Left renal pelvis (tissue), 4 donors: ENCODE measurements around the gene SLC19A2. TPM values are rescaled to one million over a fixed set of nuclear protein-coding genes. Genes with fewer than 3 reads are reported as not detected.

ENCODE experiments used
- DNase-seq, 4 donors: peaks; one replicate each; pipeline ENCODE4 v3.0.0-alpha.2; 2013; ENCODE audit warnings: low read depth in 4 of 4, low spot score in 3 of 4
- polyA plus RNA-seq, 4 donors: library from polyadenylated mRNA; unstranded; fragments of 120-200 nt; gene quantifications; one replicate each; pipeline ENCODE4 v1.2.1, GENCODE V29; 2013; ENCODE audit not compliant: insufficient read length in 4 of 4

Gene SLC19A2
- polyA plus RNA-seq, 4 donors, result 6.7 to 21.8 (median 18.5) TPM

DNA sequence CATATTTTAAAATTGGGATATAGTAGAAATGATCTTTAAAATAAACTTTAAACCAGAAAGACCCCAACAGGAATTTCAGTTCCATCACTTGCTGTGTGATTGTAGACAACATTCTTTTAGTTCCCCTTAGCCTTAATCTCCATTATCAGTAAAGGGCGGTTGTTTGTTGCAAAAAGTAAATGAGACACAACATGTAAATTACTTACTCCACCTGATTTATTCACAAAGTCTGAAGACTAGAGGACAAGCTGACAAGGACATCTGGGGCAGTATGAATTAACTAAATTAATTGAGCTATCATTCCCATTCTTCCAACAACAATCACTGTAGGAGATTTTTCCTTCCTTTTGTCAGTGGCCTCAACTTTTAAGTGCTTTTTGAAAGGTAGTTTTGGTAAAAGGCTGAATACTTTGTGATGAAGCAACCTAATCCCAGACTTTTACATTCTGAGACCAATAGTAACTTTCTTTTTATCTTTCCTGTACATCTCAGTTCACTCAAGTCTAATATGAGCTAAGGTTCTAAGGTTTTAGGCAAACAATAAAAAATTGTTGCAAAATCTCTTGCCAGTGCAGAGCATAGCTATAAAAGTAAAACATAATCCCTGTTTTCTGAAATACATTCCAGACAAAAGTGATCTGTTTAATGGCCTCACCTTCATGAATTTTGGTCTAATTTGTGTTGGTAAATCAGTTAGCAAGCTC, 6.2 kb downstream of the SLC19A2 start:
- no peak for DNase-seq

DNA sequence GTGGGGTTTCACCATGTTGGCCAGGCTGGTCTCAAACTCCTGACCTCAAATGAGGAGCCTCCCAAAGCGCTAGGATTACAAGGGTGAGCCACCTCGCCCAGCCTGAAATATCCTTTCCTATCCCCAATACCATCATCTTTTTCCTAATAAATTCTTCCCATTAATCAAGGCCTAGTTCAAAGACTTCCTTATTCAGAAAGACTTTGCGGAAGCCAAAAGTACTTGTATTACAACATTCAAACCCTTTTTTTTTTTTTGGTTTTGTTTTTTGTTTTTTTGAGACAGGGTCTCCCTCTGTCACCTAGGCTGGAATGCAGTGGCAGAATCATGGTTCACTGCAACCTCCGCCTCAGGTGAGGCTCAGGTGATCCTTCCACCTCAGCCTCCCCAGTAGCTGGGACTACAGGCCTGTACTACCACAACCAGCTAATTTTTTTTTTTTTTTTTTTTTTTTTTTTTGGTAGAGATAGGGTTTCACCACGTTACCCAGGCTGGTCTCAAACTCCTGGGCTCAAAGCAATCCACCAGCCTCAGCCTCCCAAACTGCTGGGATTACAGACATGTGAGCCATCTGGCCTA, 7.6 kb downstream of the SLC19A2 start:
- no peak for DNase-seq

DNA sequence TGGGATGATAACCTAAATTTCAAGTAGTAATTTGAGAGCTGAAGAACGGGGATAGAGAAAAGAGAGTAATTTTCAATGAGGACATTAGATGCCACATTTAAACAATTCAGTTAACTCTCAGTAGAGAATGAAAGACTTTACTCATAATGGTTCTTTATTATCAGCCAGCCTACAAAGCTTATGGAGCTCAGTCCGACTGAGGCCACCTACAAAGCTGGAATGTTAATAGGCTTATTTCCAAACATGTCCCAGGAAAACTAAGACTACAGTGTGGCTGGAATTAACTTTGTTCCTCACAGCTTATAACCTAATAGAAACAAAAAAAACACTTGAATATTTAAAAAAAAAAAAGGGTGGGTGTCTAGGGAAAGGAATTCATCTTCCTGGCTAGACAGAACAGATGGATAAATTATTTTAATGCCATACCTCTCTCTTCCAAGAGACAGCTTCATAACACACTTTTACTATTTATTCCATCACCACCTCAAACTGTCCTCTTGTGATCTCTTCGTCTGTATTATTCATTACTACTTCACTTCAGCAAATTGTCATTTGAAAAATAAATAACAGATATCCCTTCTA, 9.8 kb downstream of the SLC19A2 start:
- no peak for DNase-seq

DNA sequence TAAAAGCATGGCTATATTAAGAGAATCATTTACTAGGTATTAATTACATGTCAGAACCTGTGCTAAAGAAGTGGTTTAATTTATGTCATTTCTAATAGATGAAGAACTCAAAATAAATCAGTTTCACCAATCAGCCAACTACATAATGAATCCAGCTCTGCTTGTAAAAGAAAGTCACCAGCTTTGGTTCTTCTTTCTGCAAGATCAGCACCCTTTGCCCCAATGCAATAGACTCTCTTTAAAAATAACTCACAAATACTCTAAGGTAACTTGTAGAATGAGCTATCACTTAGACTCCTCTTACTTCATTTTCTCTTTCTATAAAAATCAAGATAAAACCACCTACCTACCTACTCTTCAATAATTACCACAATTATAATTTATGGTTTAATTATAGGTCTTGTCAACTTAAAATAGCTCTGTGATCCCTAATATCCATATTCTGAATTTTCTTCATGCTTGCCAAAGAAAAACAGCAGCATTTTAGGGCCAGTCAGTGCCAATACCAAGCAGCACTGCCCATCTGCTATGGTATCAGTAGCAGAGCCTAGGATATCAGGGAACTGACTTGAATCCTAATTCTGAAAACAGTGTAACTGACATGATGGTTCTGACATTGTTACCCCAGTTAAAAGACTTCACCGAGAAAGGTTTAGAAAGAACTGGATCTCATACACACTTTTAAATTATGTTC, 11.3 kb downstream of the SLC19A2 start:
- no peak for DNase-seq

DNA sequence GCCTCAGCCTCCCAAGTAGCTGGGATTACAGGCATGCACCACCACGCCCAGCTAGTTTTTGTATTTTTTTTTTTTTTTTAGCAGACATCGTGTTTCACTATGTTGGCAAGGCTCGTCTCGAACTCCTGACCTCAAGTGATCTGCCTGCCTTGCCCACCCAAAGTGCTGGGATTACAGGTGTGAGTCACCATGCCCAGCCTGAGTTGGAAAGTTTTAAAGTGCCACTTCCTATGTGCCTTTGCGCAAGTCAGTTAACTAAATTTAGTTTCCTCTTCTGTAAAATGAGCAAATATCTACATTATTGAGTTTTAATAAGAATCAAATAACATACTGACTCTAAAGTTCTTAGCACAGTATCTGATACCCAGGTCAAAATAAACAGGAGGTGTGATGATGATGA, 12.4 kb downstream of the SLC19A2 start:
- no peak for DNase-seq

DNA sequence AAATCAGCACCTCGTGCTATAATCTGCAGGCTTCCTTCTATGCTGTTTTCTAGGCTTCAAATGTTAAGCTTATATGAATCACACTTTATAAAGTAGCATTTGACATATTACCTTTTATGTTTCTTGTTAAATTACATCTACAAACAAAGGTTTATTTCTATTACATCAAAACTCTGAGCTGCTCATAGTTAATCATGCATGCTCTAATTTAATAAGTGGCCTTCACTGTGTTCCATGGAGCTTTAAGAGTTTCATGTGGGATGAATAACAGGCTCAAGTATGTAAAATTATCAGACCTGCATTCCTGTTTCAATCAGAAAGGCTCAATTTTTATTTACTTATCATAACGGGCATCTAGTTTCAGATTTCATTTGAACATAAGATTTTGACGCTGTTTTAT, 13.0 kb downstream of the SLC19A2 start:
- no peak for DNase-seq

DNA sequence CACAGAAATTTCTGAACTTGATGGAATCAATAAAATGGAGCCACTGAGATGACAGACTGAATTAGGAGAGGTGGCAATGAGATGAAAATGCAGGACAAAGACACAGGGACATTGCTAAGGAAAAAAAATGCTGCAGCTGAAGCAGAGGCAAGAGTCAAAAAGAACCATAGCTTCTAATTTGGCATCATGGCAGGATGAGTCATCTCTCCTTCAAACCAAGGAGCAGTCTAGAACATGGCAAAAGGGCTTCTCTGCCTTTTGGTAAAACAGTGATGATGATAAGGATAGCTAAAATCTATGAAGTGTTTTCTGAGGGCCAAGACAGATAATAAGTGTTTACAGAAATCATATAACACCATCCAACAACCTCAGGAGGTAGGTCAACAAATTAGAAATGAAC, 16.8 kb downstream of the SLC19A2 start:
- no peak for DNase-seq

DNA sequence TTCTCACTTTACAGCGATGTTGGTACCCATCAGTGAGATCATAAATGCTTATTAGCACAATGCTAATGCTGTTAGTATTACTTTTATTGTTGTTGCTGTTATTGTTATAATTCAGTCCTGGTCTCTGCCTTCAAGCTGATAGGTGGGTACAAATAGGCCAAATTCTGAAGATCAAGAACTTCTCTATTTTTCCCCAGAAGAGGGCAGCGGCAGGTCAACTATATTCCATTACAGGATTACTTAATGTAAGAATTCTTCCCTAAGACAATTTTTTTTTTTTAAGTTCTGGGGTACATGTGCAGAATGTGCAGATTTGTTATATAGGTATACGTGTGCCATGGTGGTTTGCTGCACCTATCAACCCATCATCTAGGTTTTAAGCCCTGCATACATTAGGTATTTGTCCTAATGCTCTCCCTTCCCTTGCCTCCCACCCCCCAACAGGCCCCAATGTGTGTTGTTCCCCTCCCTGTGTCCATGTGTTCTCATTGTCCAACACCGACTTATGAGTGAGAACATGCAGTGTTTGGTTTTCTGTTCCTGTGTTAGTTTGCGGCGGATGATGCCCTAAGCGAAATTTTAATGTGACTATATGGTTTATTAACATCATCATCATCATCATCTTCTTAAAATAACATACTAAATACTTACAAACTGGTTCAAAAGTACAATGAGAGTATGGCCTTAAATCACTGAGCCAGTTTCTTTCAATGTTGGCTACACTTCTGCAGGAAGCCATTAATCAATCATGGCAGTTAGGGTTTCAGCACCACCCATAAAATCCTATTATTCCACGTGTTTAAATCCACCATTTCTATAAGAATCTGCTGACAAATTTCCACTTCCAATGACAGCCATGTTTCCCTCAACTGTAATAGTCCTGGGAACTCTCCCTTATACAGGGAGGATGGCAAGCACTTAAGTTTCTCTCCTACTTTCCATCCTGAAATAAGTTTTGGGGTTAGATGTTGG, 19.2 kb downstream of the SLC19A2 start:
- DNase-seq, result no peak

DNA sequence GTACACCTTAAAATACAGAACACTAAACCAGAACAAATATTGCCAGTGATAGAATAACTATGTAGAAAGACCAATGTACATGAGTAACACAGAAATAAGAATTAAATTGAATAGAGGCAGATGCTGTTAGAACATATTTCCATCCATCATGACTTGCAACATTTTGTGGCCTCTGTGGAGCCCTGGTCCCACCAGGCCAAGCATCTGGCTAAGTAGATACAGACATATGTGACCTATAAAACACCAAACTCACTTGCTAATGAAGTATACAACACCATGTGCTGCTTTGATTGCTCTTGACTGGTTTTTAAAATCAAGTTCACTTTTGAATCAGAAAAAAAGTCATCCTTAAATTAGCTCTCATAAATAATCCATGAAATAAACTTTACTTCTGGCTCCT, 20.5 kb downstream of the SLC19A2 start:
- no peak for DNase-seq

DNA sequence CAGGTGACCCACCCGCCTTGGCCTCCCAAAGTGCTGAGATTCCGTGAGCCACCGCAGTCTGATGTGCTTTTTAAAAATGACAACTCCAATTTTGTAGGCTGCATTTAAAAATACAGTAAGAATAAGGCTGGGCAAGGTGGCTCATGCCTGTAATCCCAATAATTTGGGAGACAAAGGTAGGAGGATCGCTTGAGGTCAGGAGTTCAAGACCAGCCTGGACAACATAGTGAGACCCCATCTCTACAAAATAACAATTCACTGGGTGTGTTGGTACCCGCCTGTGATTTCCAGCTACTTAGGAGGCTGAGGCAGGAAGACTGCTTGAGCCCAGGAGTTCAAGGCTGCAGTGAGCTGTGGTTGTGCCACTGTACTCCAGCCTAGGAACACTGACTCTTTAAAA, 23.4 kb downstream of the SLC19A2 start:
- no peak for DNase-seq

DNA sequence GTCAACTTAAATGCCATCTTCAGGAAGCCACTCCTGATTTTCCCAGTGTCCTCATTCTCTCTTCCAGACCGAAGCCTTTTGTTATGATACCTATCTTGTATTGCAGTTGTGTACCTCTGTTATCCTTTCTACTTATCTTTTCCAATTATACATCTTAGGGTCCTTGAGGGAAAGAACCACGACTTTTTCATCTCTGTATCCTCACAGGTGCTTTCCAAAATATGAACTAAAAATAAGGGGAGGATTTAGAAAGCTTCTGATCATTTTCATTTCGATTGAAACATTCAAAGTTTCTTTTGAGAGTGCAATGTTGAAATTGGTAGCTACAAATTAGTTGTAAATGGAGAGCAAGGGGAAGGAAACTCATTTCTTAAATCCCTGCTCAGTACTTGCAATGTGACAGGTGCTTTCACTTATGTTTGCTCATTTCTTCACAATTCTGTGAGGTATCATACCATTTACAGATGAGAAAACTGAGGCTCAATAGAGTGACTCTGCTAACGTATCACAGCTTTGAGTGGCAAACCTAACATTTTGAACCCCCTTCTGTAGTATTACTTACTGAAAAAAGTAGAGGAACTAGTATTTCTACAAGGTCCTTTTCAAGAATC, 24.2 kb downstream of the SLC19A2 start:
- DNase-seq, result no peak

DNA sequence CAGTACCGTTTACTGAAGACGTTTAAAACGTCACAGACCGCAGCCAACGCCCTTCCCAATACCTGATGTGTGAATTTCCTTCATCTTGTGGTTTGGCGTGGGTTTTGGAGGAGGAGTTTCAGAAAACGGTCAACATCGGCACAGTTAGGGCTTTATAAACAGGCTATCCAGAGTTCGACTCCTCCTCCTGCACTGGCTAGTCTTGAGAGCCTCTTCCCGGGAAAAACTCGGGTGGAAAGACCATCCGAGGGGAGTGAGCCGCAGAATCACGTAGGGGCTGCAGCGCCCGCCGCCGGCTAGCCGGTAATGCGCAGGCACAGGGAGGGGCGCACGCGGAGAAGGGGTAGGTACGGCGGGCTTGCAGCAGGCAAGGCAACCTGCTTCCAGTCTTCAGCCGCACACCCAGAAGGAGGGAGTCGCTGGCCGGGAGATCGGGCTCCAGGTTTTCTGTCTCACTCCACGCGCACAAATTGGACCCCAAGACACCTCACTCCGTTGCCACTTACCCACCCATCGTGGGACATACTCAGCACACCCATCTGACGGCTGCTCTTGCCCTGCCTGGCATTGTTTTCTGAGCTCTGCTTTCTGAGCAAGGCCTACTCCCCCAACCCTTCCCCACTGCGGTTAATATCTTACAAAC, 25.4 kb downstream of the SLC19A2 start:
- DNase-seq, result no peak

DNA sequence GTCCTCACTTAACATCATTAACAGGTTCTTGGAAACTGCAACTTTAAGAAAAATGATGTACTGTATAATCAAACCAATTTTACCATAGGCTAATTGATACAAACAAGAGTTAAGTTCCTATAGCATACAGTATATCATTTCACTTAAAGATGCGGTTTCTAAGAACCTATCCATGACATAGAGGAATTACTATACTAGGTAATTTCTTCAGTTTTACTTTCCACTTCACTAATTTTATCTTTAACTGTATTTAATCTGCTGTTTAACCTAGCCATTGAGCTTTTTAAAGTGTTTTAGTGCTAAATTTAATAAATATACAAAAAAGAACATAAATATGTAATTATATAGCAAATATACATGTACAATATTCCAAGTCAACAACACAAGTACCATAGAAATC, 28.3 kb downstream of the SLC19A2 start:
- no peak for DNase-seq

DNA sequence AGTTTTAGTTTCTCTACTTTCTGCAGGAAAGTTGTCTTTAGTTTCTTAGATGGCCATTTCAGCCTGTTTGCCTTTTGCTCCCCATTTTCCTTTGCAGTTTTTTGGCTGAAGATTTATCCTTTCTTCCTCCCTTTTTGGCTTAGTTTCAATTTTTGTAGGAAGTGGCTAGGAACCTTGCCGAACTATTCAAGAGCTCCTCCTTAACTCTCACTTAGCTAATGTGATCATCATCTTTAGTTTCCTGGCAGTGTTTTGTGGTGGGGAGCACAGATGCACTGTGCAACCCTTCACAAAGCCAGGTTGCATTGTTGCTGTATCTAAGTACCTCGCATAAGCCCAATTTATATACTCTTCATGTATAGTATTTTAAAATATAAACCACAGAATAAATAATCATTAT, 29.7 kb downstream of the SLC19A2 start:
- DNase-seq, result no peak

DNA sequence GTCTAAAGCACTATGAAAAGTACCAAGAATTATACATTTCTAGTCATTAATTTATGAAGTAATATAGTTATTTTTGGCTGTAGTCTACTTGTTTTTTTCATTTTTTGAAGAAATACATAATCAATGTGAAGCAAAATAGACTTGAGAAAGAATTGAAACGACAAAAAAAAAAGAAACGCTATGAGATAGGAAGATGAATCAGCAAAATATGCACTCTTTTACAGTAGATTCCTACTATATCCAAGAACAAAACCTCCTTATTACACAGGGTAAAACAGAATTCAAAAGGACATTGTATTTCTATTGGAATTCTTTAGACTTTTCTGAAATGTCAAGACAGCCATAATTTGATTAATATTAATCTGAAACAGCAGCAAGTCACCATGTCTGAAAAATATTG, 32.8 kb downstream of the SLC19A2 start:
- no peak for DNase-seq

DNA sequence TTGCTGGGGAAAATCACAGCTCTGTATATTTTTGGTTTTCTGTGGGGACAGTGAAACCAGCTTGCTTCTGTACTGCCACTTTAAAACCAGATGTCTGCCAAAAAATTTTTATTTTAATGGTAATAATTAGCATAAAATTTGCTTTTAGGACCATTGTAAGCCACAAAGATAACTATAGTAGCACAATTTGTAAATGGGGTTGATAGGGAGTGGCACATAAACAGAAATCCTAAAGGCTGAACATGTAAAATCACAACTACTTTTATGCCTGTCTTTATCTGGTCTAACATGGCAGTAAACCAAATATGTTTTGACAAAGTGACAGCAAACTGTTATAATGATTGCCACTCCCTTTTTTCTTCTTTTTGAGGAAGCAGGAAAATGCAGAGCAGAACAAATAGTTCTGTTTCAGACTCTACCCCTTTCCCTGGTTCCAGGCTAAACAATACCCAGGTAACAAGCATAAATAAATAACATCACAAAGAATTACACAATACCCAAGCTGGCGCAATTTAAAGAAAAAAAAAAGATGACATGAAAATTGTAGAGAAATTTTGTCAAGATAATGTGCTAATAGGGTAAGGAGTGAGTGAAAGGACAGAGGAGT, 34.4 kb downstream of the SLC19A2 start:
- DNase-seq, result no peak

DNA sequence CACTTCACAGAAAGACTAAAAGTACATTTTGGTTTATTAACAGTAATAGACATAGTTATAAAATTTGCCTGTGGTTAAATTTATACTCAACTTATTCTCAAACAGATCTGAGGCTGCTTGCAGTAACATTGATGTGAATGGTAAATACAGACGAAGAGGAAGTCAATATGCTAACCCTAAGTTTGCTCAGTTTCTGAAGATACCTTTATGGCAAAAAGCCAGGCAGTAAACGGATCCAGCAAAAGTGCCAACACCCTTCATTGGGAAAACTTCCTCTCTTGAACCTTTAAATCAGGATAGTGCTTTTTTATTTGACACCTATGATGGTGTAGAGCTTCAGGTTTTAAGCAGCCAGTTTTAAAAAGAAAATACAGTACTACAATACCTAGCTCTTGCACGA, 41.8 kb downstream of the SLC19A2 start:
- DNase-seq, result no peak

DNA sequence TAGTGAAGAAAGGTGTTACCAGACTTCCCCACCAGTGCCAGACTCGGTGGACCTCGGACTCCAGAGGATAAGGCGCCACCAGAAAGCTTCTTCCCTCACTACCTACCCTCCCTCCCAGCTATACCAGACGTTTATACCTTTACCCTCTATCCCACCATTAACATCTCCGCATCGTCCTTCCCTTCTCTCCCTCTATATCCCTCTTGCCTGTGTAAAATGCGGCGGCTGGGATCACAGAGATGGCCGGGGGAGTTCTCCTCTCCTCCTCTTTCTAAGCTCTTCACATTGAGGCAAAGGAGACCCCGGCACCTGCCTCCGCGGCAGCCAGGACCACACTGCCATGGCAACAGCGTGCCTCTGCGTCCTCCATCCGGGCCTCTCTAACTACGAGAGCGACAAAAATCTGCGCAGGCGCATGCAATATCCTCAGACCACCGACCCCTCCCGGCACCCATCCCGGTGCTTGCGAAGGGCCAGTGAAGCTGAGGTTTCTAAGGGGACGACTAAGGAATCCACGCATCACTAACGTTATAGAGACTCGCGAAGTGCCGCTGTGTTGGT, 58.6 kb downstream of the SLC19A2 start, which contains the start of gene CCDC181:
TSS of gene CCDC181 (minus strand) at position 394 of the 561 bp plus-strand sequence. CDS start 2,547 bp downstream, outside the sequence.
- peak; percentile 66 to 78 (median 66) for DNase-seq

DNA sequence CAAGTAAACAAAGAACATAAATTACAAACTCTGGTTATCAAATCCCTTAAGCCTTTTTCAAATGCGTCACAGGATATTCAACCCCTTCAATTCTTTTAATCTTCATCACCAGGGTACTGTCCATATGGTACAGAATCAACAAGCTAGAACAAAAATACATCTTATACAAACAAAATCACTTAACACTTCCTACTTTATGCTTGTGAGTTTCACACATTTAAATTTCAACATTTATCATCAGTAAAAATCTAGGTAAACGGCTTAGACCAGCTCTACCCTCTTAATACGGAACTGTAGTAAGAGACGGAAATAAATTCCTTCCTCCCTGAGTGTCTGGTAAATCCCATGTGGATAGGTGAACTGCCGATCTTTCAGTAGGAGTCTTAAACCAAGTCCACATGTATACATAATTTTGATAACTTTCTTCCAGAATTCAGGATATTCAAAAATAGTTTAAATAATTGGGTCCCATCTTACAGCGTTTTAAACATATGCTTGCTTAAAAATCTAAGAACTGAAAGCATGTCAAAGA, 59.5 kb downstream of the SLC19A2 start:
- no peak for DNase-seq
